ENCODE data around the gene CUBN. TPM values are rescaled to one million over a fixed set of nuclear protein-coding genes. Genes with fewer than 3 reads are reported as not detected.
A peak's percentile ranks its signal among the peaks of the same experiment; 100 is the strongest.

The CUBN gene
- total and polyA plus RNA-seq, 9 of the 15 experiments (the other 6 are each of a cell fraction or from before 2014, with no cell fraction given) = 0.04 to 0.33 (median 0.09) TPM

GRCh38 chr10:16957038-16957437, 172.6 kb downstream of the CUBN start (continued):
- TF ChIP-seq ZBTB11 (CRISPR knock-in tag; IDR thresholded peaks at IDR 0.05) (no peak), SMARCC2 (IDR thresholded peaks at IDR 0.05; ENCODE audit: low read depth) (no peak), ATF3 (IDR thresholded peaks at IDR 0.05) (peak; percentile 40; the same call in 1 of the 2 replicates), ATF3 (CRISPR knock-in tag; conservative IDR thresholded peaks at IDR 0.05) (no peak), C11orf30 (IDR thresholded peaks at IDR 0.05; ENCODE audit: low read depth) (peak; percentile 90), MAFG (tag; conservative IDR thresholded peaks at IDR 0.05) (peak; percentile 71), PBX2 (CRISPR knock-in tag; IDR thresholded peaks at IDR 0.05; ENCODE audit: low read depth) (no peak), PBX2 (tag; conservative IDR thresholded peaks at IDR 0.05; ENCODE audit: low read depth) (no peak), ZNF347 (CRISPR knock-in tag; IDR thresholded peaks at IDR 0.05; ENCODE audit: low read depth) (no peak), ZNF239 (CRISPR knock-in tag; IDR thresholded peaks at IDR 0.05) (no peak), ATF7 (IDR thresholded peaks at IDR 0.05) (peak; percentile 50; the same call in 1 of the 2 replicates), ZNF316 (IDR thresholded peaks at IDR 0.05) (peak; percentile 92), ZSCAN32 (CRISPR knock-in tag; IDR thresholded peaks at IDR 0.05) (no peak), CHAMP1 (IDR thresholded peaks at IDR 0.05) (no peak), HIVEP1 (CRISPR knock-in tag; IDR thresholded peaks at IDR 0.05) (no peak), POLR2G (IDR thresholded peaks at IDR 0.05; ENCODE audit: low read depth, low read length) (no peak), ZNF561 (CRISPR knock-in tag; conservative IDR thresholded peaks at IDR 0.05) (no peak), MAFF (IDR thresholded peaks at IDR 0.05; ENCODE audit: low read length) (peak; percentile 34), OTX1 (CRISPR knock-in tag; IDR thresholded peaks at IDR 0.05) (no peak), ZNF3 (CRISPR knock-in tag; IDR thresholded peaks at IDR 0.05) (no peak), MAFK (IDR thresholded peaks at IDR 0.05; ENCODE audit: low read length) (peak; percentile 70)

Data from K562 (cell line).